ENCODE measurements around the gene ELOVL1.

ELOVL1 gene

DNA sequence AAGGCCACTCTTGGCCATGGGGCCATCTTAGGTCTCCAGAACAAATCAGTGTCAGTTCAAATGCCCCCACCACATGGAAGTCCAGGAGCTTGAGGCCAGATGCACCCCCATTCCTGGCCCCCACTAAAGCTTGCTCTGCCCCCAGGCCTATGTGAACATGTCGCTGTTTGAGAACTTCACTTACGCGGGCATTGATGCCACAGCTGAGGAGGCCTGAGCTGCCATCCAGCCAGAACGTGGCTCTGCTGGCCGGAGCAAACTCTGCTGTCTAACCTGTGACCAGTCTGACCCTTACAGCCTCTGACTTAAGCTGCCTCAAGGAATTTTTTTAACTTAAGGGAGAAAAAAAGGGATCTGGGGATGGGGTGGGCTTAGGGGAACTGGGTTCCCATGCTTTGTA, 45.3 kb downstream of the ELOVL1 start:
- no peak for DNase-seq

GRCh38 chr1:43321331-43321891, 46.4 kb downstream of the ELOVL1 start:
- no peak for DNase-seq

- DNase-seq = no peak
Observed at GRCh38 chr1:43319766-43320165, 48.0 kb downstream of the ELOVL1 start.

DNA sequence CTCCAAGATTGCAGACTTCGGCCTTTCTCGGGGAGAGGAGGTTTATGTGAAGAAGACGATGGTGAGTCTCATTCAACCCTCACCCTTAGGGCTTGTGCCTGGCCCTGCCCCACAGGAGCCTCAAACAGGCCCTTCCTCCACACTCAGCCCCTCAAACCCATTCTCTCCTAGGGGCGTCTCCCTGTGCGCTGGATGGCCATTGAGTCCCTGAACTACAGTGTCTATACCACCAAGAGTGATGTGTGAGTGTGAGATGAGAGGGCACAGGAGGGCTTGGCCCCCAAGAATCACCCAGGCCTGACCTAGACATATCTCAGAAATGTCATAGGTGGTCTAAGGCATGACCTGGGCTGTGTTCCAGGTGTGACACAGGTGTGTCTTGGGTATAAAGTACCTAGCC, 48.5 kb downstream of the ELOVL1 start:
- DNase-seq = no peak

DNA sequence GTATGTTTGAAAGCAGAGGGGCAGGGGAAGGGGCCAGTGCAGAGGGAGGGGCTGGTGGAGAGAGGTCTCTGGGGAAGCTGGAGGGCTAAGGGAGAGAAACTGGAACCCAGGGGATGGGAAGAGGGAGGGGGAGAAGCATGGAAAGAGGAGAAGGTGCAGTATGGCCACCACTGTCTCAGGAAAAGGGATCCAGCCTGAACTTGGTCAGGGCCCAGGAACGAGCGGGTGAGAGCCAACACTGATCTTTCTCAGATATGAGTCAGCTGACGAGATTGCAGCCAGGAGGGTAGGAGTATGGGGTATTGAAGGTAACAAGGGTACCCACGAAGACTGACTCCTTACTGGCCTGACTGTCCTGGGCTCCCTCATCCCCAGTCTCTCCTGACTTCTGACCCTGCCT, 49.0 kb downstream of the ELOVL1 start:
- DNase-seq = no peak

GRCh38 chr1:43317817-43318471, 49.9 kb downstream of the ELOVL1 start:
- no peak for DNase-seq

DNA sequence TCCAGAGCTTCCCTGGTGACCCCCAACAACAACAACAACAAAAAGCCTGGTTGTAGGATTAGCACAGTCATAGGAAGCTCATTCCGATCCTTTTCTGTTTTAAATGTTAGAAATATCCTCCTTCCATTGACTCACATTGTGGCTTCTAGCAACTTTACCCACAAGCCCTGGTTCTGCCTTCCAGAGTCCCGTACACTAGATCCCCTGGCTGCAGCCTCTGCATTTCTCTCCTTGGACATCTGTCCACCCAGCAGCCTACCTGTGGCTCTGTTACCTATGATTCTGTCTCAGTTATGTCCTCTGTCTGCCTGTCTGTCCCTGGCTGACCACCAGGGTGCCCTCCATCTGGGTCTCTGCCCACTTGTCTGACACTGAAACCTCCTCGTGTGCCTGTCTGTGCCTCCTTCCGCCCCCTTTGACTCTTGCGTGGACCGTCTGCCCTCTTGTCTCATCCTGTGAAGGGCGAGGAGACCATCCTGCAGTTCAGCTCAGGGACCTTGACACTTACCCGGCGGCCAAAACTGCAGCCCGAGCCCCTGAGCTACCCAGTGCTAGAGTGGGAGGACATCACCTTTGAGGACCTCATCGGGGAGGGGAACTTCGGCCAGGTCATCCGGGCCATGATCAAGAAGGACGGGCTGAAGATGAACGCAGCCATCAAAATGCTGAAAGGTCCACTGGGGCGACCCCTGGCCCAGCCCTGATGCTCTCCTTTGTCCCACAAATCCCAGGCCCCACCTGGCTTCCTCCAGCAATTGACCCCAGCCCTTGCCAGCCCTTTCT, 50.9 kb downstream of the ELOVL1 start:
- DNase-seq = no peak

DNA sequence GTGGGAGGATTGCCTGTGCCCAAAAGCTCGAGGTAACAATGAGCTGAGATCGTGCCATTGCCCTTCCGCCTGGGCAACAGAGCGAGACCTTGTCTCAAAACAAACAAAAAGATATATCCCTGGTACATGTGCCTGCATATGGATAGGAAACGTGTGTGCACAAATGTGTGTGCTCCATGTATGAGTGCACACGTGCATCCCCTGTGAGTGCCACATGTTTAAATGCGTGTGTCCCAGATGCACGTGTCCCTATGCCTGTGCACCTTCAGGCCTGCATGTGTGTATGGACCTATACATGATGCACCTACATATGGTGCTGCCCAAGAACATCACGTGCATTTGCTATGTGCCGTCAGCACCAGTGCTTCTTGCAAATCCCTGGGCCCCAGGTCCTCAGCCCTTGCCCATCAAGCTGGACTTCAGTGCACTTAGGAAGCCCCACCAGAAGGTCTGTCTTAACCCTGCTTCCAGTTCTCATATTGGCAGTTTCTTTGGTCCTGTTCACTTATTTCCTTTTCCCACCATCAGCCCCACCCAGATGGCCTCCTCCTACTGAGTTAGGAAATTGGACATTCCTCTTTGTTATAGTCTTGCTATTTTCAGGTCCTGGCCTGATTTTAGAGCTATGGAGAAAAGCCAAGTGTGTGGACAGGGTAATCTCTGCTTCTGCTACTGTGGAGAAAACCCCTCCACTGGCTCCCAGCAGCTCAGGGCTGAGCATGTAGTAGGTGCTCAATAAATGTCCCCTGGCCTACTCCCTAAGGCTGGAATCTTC, 51.7 kb downstream of the ELOVL1 start:
- DNase-seq = no peak

DNA sequence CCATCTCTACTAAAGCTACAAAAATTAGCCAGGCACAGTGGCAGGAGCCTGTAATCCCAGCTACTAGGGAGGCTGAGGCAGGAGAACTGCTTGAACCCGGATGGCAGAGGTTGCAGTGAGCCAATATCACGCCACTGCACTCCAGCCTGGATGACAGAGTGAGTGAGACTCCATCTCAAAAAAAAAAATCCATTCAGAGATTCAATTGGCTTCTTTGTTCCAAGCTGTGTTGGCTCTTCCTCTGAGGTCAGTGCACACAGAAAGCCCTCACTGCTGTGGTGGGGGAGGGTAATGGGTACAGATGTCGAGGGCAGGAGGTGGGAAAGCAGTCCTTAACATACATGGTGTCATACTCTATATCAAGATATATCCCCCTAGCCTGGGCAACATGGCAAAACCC, 52.3 kb downstream of the ELOVL1 start:
- no peak for DNase-seq

DNA sequence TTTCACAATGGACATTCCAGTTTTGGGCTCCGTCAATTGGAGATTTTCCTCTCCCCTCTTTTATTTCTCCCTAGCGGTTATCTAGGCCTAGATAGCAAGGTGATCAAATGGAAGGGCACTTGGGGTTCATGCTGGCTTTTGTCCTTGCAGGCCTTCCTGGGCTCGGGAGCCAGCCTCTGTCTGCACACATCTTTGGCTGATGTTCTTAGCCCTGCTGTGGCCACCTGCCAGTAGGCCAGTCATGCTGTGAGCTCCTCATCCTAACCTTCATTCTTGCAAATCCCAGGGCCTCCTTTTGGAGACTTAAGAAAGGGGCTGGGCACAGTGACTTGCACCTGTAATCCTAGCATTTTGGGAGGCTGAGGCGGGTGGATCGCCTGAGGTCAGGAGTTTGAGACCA, 53.6 kb downstream of the ELOVL1 start:
- no peak for DNase-seq

DNA sequence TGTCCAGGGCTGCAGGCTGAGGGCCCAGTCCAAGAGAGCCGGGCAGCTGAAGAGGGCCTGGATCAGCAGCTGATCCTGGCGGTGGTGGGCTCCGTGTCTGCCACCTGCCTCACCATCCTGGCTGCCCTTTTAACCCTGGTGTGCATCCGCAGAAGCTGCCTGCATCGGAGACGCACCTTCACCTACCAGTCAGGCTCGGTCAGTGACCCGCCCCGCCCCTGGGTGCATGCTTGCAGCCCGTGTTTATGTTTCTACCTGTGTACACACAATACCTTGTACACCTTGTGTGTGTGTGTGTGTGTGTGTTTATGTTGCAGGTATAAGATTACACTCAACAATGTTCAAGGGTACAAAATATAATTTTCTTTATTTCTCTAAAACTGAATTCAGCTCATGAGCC, 54.0 kb downstream of the ELOVL1 start:
- no peak for DNase-seq

Data from activated CD8-positive, alpha-beta memory T cell treated with anti-CD3 and anti-CD28 coated beads, Interleukin-2, amount 50 U/mL, for 4 hours (primary cell).